Measurements from ENCODE around the gene SPATS2.
"Not testable (repeated sequence)": the region's sequence is repeated elsewhere in the genome, so short reads cannot be mapped to it uniquely, and the experiment has no call there.

SPATS2 gene

GRCh38 chr12:49367381-49368239 is at the start of gene SPATS2:
SPATS2 (plus strand) TSS chr12:49367462; CDS start chr12:49461013, 93,551 bp downstream.
- DNase-seq = peak in 9 of 56 donors; percentile 35 to 64 (median 56)

- not testable (repeated sequence) for DNase-seq
Measured at GRCh38 chr12:49320411-49321103, 46.7 kb upstream of the SPATS2 start.

- no peak for DNase-seq
Measured at GRCh38 chr12:49322367-49322707, 44.9 kb upstream of the SPATS2 start.

GRCh38 chr12:49322708-49323523 is 44.3 kb upstream of the SPATS2 start, which contains the start of gene TROAP:
TROAP (plus strand) TSS chr12:49323255; CDS start chr12:49323609, 354 bp downstream.
- DNase-seq = peak; percentile 58 to 99 (median 95)

GRCh38 chr12:49323524-49324097 is 43.7 kb upstream of the SPATS2 start:
- no peak for DNase-seq

GRCh38 chr12:49325606-49326005 is 41.7 kb upstream of the SPATS2 start:
- no peak for DNase-seq

GRCh38 chr12:49327368-49327767 is 39.9 kb upstream of the SPATS2 start:
- no peak for DNase-seq

GRCh38 chr12:49327887-49328286 is 39.4 kb upstream of the SPATS2 start:
- no peak for DNase-seq

- no peak for DNase-seq
Measured at GRCh38 chr12:49328816-49329215, 38.4 kb upstream of the SPATS2 start.

- no peak for DNase-seq
Measured at GRCh38 chr12:49330032-49330619, 37.1 kb upstream of the SPATS2 start.

- DNase-seq = no peak
Measured at GRCh38 chr12:49330631-49331379, 36.5 kb upstream of the SPATS2 start.

- peak in 42 of 56 donors; percentile 7 to 79 (median 46) for DNase-seq
Measured at GRCh38 chr12:49331380-49332222, 35.7 kb upstream of the SPATS2 start.

GRCh38 chr12:49332441-49332861 is 34.8 kb upstream of the SPATS2 start:
- no peak for DNase-seq

GRCh38 chr12:49332891-49333371 is 34.3 kb upstream of the SPATS2 start:
- no peak for DNase-seq

- not testable (repeated sequence) for DNase-seq
Measured at GRCh38 chr12:49333778-49334177, 33.5 kb upstream of the SPATS2 start.

GRCh38 chr12:49334226-49334625 is 33.0 kb upstream of the SPATS2 start:
- no peak for DNase-seq

GRCh38 chr12:49334681-49335080 is 32.6 kb upstream of the SPATS2 start:
- DNase-seq = no peak

GRCh38 chr12:49335118-49335954 is 31.9 kb upstream of the SPATS2 start:
- DNase-seq = no peak

All from amygdala (tissue), 56 donors.